Neural cell (in vitro differentiated cells): Measurements from ENCODE around the gene PSMD13.

Experiments used
- CTCF ChIP-seq: fragments of 450-650 bp; IDR thresholded peaks from 2 replicates; pipeline ENCODE4 v1.5.1; 2014; ENCODE audit warnings: antibody characterized with exemption, mild to moderate bottlenecking, moderate library complexity; ENCODE audit not compliant: poor library complexity, severe bottlenecking
- EP300 ChIP-seq: fragments of 450-650 bp; conservative IDR thresholded peaks from 2 replicates; pipeline ENCODE4 v1.6.1; 2014; ENCODE audit warnings: antibody characterized with exemption, mild to moderate bottlenecking, moderate library complexity; ENCODE audit not compliant: poor library complexity, severe bottlenecking
- EZH2 ChIP-seq: fragments of 200-600, 300-800 bp; shearing (Covaris generic), sonication (generic); IDR thresholded peaks from 2 replicates; pipeline ENCODE4 v1.6.1; 2014; ENCODE audit warnings: antibody characterized with exemption, low read length, borderline replicate concordance, mild to moderate bottlenecking; ENCODE audit not compliant: insufficient read depth, poor library complexity, severe bottlenecking
- MXI1 ChIP-seq: fragments of 450-650 bp; conservative IDR thresholded peaks from 2 replicates; pipeline ENCODE4 v1.6.1; 2014; ENCODE audit warnings: antibody characterized with exemption, mild to moderate bottlenecking; ENCODE audit not compliant: poor library complexity, severe bottlenecking
- POLR2AphosphoS5 ChIP-seq: IDR thresholded peaks from 2 replicates; pipeline ENCODE4 v1.6.1; 2012
- RAD21 ChIP-seq: fragments of 450-650 bp; conservative IDR thresholded peaks from 2 replicates; pipeline ENCODE4 v1.6.1; 2014; ENCODE audit warnings: antibody characterized with exemption, mild to moderate bottlenecking, moderate library complexity
- SMC3 ChIP-seq: fragments of 450-650 bp; conservative IDR thresholded peaks from 2 replicates; pipeline ENCODE4 v1.6.1; 2014; ENCODE audit warnings: antibody characterized with exemption, mild to moderate bottlenecking, moderate library complexity; ENCODE audit not compliant: poor library complexity
- TAF1 ChIP-seq: IDR thresholded peaks from 2 replicates; pipeline ENCODE4 v1.6.1; 2012; ENCODE audit warnings: low read depth

DNA sequence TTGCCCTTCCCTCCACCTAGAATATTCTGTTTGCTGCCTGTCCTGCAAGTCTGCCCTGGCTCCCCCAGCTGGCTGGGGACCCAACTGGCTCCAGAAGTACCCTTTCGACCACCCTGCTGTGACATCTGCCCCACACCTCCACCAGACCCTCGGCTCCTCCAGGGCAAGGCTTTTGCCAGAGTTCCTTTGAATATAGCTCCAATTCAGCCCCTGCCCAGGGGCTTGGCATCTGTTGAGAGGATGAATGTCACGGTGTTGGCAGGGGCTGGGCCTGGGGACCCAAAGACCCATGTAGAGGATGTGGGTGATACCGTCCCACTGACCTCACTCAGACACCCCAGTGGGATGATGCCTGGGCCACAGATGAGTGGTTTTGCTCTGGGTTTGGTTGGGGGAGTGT lies 45.4 kb downstream of the PSMD13 start:
- TF ChIP-seq TAF1 (no peak), CTCF (no peak), POLR2AphosphoS5 (no peak), EZH2 (no peak), MXI1 (no peak), RAD21 (no peak), EP300 (no peak), SMC3 (no peak)
